ENCODE data around the gene NEK7.

- TF ChIP-seq POLR2A (IDR thresholded peaks at IDR 0.05) (no peak), CTCF (IDR thresholded peaks at IDR 0.05 in 4 of 5, conservative IDR thresholded peaks at IDR 0.05 in 1 of 5) (no peak)
Observed at GRCh38 chr1:198268784-198269645, 112.2 kb downstream of the NEK7 start.
